LNCaP clone FGC (cell line): ENCODE results near the gene TMEM165.
"Not testable (repeated sequence)": the region's sequence is repeated elsewhere in the genome, so short reads cannot be mapped to it uniquely, and the experiment has no call there.

Source experiments
- DNase-seq: peaks from one replicate; pipeline ENCODE4 v3.0.0-alpha.2; 2011; ENCODE audit warnings: low read depth
- H3K4me3 ChIP-seq: 2 replicates; pipeline ENCODE4 v1.5.1; 2011; ENCODE audit warnings: mild to moderate bottlenecking, low read depth, low read length, control low read depth
- TF ChIP-seq, protein P1 (sequence below): IDR thresholded peaks from 2 replicates; pipeline ENCODE4 v1.5.1; 2012; ENCODE audit warnings: mild to moderate bottlenecking; ENCODE audit not compliant: control insufficient read depth, insufficient read depth; ENCODE audit errors: extremely low read depth

The TMEM165 gene

DNA sequence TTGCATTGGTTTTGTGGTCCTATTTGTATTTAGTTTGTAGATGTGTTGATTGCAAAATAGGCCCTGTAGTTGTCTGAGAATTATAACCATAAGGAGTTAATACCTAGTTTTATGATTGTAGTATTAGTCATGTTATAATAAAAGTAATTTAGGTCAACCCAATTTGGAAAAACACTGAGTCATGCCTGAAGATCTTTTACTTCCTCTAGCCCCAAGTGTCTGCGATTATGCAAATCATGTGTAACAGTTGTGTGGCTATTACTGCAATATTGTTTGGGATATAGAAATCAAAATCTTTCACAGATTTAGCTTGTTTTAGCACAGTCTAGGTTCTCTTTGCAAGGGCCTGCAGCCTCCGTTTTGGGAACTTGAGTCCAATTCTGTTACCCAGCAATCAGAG is 37.1 kb upstream of the TMEM165 start:
- no peak overlapping the region for H3K4me3 ChIP-seq
- TF ChIP-seq, protein P1, sequence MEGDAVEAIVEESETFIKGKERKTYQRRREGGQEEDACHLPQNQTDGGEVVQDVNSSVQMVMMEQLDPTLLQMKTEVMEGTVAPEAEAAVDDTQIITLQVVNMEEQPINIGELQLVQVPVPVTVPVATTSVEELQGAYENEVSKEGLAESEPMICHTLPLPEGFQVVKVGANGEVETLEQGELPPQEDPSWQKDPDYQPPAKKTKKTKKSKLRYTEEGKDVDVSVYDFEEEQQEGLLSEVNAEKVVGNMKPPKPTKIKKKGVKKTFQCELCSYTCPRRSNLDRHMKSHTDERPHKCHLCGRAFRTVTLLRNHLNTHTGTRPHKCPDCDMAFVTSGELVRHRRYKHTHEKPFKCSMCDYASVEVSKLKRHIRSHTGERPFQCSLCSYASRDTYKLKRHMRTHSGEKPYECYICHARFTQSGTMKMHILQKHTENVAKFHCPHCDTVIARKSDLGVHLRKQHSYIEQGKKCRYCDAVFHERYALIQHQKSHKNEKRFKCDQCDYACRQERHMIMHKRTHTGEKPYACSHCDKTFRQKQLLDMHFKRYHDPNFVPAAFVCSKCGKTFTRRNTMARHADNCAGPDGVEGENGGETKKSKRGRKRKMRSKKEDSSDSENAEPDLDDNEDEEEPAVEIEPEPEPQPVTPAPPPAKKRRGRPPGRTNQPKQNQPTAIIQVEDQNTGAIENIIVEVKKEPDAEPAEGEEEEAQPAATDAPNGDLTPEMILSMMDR = no peak
- no peak for DNase-seq

DNA sequence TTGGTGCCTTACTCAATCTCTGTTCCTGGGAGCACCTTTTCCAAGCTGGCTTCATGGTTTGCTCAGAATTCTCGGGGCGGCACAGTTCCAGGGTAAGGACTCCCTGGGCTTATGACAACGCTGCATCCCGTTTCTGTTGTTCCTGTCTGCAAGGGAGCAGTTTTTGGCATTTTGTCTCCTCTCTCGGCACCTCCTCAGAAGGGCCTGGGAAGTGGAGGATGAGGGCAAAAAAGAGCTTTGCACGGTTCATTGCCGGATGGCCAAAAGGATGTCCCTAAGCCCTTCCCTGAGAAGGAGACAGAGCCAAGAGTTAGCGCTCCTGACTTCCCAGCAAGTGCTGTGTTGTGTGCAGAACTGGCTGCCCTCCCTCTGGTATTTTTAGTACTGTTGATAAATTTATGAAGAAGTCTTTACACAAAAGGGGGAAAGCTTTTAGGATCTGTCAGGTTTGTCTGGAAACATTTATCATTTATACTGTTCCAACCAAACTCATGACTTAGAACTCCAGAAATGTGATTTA is 36.3 kb upstream of the TMEM165 start:
- DNase-seq = no peak
- TF ChIP-seq, protein P1 = no peak
- no peak overlapping the region for H3K4me3 ChIP-seq

DNA sequence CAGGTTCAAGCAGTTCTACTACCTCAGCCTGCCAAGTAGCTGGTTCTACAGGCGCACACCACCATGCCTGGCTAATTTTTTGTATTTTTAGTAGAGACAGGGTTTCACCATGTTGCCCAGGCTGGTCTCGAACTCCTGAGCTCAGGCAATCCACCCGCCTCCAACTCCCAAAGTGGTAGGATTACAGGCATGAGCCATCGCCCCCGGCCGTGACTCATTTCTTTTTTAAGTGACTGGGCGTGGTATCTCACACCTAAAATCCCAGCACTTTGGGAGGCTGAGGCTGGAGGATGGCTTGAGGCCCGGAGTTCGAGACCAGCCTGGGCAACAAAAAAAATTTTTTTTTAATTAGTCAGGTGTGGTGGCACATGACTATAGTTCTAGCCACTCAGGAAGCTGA is 32.8 kb upstream of the TMEM165 start:
- not testable (repeated sequence) for H3K4me3 ChIP-seq

DNA sequence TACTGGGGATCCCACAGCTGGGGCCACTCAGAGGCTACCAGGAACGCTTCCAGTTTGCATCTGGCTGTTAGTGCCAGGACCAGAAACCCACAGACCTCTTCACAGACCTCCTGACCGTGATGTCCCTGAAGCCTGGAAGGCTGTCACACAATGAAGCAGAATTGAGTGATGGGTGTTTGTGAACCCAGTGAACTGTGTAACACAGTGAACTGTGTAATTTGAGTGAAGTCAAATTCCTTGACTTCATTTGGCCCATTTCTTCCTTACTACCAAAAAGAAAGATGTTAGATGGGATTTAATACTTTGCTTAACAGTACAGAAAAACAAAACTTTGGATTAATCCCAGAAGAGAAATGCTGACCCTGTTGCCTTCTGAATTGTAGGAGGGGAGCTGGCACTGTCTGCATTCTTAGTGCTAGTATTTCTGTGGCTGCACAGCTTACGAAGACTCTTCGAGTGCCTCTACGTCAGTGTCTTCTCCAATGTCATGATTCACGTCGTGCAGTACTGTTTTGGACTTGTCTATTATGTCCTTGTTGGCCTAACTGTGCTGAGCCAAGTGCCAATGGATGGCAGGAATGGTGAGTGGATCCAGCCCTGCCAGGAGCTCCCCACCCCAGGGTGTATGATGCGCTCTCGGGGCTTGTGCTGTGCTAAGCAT is 31.9 kb upstream of the TMEM165 start:
- TF ChIP-seq, protein P1 = no peak
- no peak overlapping the region for H3K4me3 ChIP-seq
- no peak for DNase-seq

More for the DNA sequence above, 32.8 kb upstream of the TMEM165 start:
- not testable (repeated sequence) for DNase-seq

DNA sequence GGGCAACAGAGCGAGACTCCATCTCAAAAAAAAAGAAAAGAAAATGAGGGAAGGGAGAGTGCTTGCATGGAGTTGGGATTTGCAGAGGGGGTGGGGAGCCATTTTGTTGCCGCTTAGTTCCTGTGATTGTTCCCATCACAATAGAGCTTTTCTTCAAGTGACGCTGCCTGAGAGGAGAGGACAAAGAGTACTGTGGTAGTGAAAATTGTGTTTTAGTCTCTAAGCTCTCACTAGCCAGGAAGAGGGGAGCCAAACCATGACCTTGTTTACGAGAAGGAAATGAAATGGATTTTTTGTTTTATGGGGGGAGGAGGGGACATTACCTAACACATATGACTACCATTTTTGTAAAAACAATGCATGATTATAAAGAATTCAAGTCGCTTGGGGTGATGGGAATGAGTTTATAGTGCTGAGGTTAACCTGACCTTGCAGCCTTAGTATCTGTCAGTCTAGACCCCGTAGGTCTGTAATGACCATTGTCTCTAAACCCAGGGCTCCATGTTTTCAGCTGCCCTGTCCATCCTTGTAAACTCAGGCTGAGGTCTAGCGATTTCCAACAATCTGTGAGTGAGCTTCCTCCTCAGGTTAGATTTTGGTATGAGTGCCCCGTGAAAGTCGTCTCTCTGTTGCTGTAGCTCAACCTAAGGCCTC is 30.9 kb upstream of the TMEM165 start:
- no peak for DNase-seq
- no peak overlapping the region for H3K4me3 ChIP-seq
- TF ChIP-seq, protein P1 = no peak

DNA sequence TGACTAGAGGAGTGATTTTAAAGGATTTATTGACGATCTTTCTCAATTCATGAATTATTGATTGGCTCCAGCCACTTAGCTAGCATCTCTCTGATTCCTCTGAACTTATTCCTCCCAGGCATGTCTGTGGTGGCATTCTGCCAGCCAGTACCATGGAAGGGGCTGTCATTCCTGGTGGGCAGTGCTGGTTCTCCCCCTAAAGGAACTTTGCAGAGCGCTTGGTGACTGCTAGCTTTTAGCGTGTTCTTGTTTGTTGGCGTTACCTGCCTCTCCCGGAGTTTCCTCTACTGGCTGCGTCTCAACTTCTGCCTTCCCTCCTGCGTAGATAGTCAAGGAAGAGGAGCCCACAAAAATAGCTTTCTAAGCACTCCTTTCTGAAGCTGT is 30.4 kb upstream of the TMEM165 start:
- TF ChIP-seq, protein P1 = no peak
- H3K4me3 ChIP-seq = no peak overlapping the region
- DNase-seq = no peak

DNA sequence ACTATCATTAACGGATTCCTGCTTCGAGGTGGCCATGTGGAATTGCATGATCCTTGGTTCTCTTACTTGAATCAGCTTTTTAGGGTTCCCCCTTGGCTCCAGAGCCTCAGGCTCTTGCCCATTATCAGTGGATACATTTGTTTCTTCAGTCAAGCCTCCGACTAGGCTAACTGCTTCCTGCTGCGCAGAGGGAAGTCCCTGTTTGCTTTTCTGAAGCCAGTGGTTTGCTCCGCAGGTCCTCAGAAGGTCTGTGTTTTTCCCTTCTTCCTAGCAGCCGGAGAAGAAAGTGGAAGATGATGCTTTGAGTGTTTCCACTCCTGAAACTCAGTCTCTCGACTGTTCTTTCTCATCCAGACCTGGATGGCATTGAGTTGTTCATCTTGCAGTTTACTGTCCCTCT is 29.1 kb upstream of the TMEM165 start:
- DNase-seq = no peak
- TF ChIP-seq, protein P1 = no peak
- H3K4me3 ChIP-seq = no peak overlapping the region
